ENCODE data around the gene ATXN7.

The ATXN7 gene

GRCh38 chr3:63980019-63980418, 116.4 kb downstream of the ATXN7 start:
- CTCF ChIA-PET: interaction anchor here (0.7 to 12.5 kb wide), 4 partner anchors 14 to 129 kb away, joined by 3 to 106 read pairs (median 45); no protein-coding TSS in a partner anchor
- POLR2A ChIA-PET: no interaction called here

GRCh38 chr3:63980830-63981498, 117.3 kb downstream of the ATXN7 start:
- no peak for DNase-seq (ENCODE audit: extremely low spot score)
- POLR2A ChIA-PET: no interaction called here
- TF ChIP-seq, protein P1, sequence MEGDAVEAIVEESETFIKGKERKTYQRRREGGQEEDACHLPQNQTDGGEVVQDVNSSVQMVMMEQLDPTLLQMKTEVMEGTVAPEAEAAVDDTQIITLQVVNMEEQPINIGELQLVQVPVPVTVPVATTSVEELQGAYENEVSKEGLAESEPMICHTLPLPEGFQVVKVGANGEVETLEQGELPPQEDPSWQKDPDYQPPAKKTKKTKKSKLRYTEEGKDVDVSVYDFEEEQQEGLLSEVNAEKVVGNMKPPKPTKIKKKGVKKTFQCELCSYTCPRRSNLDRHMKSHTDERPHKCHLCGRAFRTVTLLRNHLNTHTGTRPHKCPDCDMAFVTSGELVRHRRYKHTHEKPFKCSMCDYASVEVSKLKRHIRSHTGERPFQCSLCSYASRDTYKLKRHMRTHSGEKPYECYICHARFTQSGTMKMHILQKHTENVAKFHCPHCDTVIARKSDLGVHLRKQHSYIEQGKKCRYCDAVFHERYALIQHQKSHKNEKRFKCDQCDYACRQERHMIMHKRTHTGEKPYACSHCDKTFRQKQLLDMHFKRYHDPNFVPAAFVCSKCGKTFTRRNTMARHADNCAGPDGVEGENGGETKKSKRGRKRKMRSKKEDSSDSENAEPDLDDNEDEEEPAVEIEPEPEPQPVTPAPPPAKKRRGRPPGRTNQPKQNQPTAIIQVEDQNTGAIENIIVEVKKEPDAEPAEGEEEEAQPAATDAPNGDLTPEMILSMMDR (IDR thresholded peaks at IDR 0.05; ENCODE audit: control extremely low read depth, extremely low read depth, low read depth, missing control alignments): no peak
- CTCF ChIA-PET: interaction anchor here (1.4 to 12.5 kb wide), 3 partner anchors 13 to 42 kb away, joined by 4 to 106 read pairs (median 82); no protein-coding TSS in a partner anchor

More at GRCh38 chr3:63980019-63980418, 116.4 kb downstream of the ATXN7 start:
- TF ChIP-seq, protein P1 (IDR thresholded peaks at IDR 0.05; ENCODE audit: control extremely low read depth, extremely low read depth, low read depth, missing control alignments): no peak
- DNase-seq (ENCODE audit: extremely low spot score): no peak

DNA sequence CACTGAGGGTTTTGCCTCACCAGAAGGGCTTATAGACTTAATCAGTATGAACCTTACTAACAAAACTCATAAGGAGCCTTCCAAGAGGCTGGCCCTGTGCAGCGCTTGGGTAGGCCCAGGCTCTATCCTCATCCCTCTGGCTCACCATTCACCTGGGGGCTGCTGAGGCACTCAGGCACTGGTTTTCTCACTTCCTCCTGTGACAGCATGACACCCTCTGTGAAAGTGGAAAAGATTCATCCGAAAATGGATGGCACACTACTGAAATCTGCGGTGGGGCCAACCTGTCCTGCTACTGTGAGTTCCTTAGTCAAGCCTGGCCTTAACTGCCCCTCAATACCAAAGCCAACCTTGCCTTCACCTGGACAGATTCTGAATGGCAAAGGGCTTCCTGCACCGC, 118.3 kb downstream of the ATXN7 start:
- POLR2A ChIA-PET: no interaction called here
- TF ChIP-seq, protein P1 (IDR thresholded peaks at IDR 0.05; ENCODE audit: control extremely low read depth, extremely low read depth, low read depth, missing control alignments): no peak
- CTCF ChIA-PET: interaction anchor here (2.0 to 12.5 kb wide), 3 partner anchors 9 to 18 kb away, joined by 7 to 106 read pairs (median 82); no protein-coding TSS in a partner anchor
- no peak for DNase-seq (ENCODE audit: extremely low spot score)

DNA sequence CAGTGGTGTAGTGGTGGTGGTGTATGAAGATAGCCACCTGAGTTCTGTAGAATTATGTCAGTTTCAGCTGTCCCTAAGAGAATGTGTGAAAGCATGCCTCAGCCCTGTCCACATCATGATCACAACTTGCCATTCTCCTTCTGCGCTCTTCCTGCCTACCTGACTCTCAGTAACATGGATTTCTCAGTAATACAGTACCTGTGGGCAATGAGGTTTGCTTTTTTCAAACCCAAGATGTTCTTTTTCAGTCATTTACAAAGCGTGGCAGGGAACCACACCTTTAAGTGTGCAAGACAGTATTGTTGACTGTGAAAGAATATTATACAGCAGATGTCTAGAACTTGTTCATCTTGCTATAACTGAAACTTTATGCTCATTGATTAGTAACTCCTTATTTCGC, 120.7 kb downstream of the ATXN7 start:
- POLR2A ChIA-PET: no interaction called here
- TF ChIP-seq, protein P1 (IDR thresholded peaks at IDR 0.05; ENCODE audit: control extremely low read depth, extremely low read depth, low read depth, missing control alignments): no peak
- no peak for DNase-seq (ENCODE audit: extremely low spot score)
- CTCF ChIA-PET: interaction anchor here (0.8 to 12.5 kb wide), 5 partner anchors 9 to 24 kb away, joined by 3 to 82 read pairs (median 3); no protein-coding TSS in a partner anchor

DNA sequence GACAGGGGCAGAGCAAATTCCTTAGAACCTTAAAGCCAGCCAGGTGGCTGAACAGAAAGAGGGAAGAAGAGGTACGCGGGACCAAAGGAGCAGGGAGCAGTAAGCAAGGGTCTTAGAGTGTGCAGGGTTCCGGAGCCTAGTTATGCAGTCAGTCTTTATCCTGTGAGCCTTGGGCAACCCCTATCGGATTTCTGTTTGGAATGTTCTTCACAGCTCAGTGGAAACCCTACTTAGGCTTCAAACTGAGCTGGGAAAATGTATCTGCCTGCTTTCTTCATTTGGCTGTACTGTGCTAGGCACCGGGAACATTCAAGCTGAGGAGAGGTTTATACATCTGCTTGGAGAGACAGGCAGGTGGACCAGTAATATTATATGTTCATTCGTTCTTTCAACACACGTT, 122.5 kb downstream of the ATXN7 start:
- ChIA-PET CTCF (interaction anchor here (0.7 to 1.3 kb wide), 3 partner anchors 9 to 144 kb away, joined by 3 to 4 read pairs (median 3); no protein-coding TSS in a partner anchor), POLR2A (no interaction called here)
- no peak for DNase-seq (ENCODE audit: extremely low spot score)
- TF ChIP-seq, protein P1 (IDR thresholded peaks at IDR 0.05; ENCODE audit: control extremely low read depth, extremely low read depth, low read depth, missing control alignments): no peak

DNA sequence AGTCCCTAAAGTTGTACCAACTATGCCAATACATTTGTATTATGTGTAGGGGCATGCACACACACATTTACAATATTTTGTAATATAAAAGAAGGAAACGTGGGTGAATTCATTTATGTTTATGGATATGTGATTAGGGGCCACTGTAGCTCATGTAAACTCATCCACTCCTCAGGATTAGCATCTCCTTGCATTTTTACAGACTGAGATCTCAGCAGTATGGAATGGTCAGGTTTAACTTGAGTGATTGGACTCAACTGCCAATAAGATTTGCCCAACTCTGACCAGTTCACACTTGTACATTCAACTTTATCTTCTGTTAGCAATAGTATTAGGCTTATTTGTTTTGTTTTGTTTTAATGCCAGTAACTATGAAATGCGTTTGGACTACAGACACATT, 123.2 kb downstream of the ATXN7 start:
- DNase-seq (ENCODE audit: extremely low spot score): no peak
- POLR2A ChIA-PET: no interaction called here

More for the DNA sequence above, 123.2 kb downstream of the ATXN7 start:
- CTCF ChIA-PET: interaction anchor here (0.7 to 1.3 kb wide), 3 partner anchors 10 to 145 kb away, joined by 3 to 4 read pairs (median 3); no protein-coding TSS in a partner anchor
- TF ChIP-seq, protein P1 (IDR thresholded peaks at IDR 0.05; ENCODE audit: control extremely low read depth, extremely low read depth, low read depth, missing control alignments): no peak

All from GM10248 (cell line).